Vagina (tissue), 2 donors: ENCODE data around the gene EFCC1.

Experiments
- CTCF ChIP-seq, 3 experiments: fragments of 450-650 bp in 2 of 3; fragments of 200-600 bp in 1 of 3; sonication (generic) in 1 of 3; IDR thresholded peaks; one replicate each; pipeline ENCODE4 v1.5.1; 2017 to 2019; ENCODE audit warnings: antibody characterized with exemption in 3 of 3, mild to moderate bottlenecking in 2 of 3, moderate library complexity in 2 of 3
- POLR2A ChIP-seq, 2 donors: fragments of 450-650 bp; IDR thresholded peaks; one replicate each; pipeline ENCODE4 v1.6.1; 2017; ENCODE audit warnings: antibody characterized with exemption in 2 of 2, mild to moderate bottlenecking in 2 of 2, moderate library complexity in 2 of 2
- POLR2AphosphoS5 ChIP-seq, 2 donors: sonication (generic); formaldehyde crosslinking; IDR thresholded peaks; one replicate each; pipeline ENCODE4 v1.9.0; 2017; ENCODE audit warnings: antibody characterized with exemption in 2 of 2, mild to moderate bottlenecking in 2 of 2, low read depth in 1 of 2; ENCODE audit not compliant: insufficient read depth in 1 of 2

- TF ChIP-seq POLR2A (IDR thresholded peaks at IDR 0.05) (no peak), POLR2AphosphoS5 (IDR thresholded peaks at IDR 0.05; ENCODE audit: insufficient read depth in 1 of 2, low read depth in 1 of 2) (no peak), CTCF (IDR thresholded peaks at IDR 0.05) (no peak)
These were observed 13.0 kb downstream of the EFCC1 start for GRCh38 chr3:129014148-129014547.
